GM19455 (cell line): ENCODE data around the gene MRNIP.

Experiments
- ATAC-seq: cut with Tn5 transposase; IDR thresholded peaks from one replicate; pipeline ENCODE4 v1.9.1; 2021; ENCODE audit not compliant: unreplicated experiment

MRNIP gene

DNA sequence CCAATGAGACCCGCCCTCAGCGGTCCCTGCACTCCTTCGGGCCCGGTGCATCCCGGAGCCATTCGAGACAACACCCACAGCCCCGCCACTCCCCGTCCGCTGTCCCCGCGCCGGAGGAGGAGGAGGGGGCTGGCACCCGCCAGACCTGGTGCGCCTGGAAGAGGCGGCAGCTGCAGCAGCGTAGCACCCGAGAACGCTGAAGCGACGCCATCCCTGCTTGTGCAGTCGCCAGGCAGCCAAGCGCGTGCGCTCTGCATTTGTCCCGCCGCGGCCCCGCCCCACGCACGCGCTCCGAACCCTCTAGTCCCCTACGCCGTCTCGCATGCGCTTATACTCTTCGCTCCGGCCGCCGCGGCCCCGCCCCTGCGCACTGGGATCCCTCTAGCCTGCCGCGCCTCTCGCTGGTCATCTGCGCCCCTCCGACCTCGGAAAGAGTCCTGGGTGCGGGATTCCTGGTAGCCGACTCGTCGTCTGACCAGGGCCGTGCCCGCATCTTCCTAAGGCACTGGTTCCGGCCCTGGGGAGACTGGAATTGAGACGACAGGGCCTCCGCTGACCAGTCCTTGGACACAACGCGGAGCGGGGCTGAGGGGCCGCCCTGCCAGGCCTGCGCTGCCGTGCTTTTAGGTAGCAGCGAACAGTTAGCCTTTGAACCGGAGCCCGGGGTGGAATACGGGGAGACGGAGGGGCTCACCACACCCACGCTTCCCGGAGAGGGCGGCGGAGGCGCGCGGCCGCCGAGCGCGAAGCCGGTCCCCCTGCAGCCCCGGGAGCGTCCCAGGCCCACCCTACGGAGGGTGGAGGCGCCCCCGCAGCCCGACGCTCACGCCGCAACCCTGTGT lies at the start of gene MRNIP:
Gene MRNIP, minus strand, starts transcription at position 232 of the 842 bp plus-strand sequence. Its CDS starts 21 bp downstream, at position 211.
- peak; percentile 98 for ATAC-seq

- peak; percentile 80 for ATAC-seq
These were observed 49.1 kb upstream of the MRNIP start, which contains the start of gene TBC1D9B for GRCh38 chr5:179907556-179908324. TSS of gene TBC1D9B (minus strand) at chr5:179907897. CDS start at chr5:179907821, 76 bp downstream.

DNA sequence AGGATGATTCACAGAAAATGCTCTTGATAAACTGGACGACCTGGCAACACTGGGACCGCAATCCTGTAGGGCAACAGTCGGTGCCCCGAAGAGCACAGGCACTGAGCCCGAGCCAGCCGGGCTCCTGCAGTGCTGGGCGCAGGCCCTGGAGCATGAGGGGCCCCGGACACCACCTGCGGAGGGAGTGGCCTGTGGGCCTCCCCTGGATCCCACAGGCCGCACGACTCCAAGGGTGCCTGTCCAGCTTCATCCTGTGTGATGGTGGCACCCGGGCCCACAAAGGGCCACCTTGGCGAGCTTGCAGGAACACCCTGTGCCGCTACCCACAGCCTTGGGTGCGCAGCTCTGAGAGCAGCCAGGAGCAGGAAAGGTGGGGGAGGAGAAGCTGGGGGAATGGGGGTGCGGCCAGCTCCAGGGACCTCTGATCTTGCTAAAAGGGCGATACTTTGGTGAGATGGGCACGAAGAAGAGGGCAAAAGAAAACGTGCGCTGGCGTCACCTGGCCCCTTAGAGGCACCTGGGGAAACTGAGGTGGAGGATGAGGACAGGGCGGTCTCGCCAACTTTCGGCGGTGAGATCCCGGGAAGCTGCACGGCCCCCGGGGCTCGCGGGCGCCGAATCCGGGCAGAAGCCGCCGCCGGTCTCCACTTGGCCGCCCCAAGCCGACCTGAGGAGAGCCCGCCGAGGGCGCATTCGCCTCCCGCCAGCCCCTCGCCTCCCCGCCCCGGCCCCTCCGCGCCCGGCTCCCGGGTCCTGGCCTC lies 48.4 kb upstream of the MRNIP start:
- peak; percentile 33 for ATAC-seq

GRCh38 chr5:179906294-179906794 lies 47.7 kb upstream of the MRNIP start:
- no peak for ATAC-seq

GRCh38 chr5:179905161-179905560 lies 46.5 kb upstream of the MRNIP start:
- no peak for ATAC-seq

DNA sequence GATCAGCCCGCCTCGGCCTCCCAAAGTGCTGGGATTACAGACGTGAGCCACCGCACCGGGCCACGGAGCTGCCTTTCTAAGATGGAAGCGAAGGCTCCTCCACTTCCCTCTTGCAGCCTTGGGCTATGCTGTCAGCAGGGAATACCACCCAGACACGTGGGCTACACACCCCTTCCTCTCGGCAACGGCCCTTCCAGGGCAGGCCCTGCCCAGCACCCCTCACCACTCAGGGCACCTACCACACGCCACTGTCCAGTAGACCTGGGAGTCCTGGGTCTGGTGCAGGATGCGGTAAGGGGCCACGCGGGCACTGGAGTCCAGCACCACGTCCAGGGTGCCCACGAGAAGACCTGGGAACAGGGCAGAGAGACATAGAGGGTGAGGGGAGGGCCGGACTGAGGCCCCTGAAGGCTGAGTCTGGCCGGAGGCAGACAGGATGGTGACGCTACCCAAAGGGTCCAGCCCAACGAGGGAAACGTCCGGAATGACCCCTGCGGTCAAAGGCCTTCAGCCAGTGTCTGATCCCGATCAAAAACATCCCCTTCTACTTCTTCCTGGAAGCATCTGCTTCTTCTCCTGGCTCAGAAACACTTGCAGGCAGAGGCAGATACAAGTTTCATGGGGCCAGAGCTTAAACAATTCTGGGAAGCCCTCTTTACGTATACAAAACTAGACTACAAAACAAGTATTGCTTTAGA lies 46.0 kb upstream of the MRNIP start:
- ATAC-seq: no peak

- no peak for ATAC-seq
These were observed 44.1 kb upstream of the MRNIP start for GRCh38 chr5:179902763-179903158.

DNA sequence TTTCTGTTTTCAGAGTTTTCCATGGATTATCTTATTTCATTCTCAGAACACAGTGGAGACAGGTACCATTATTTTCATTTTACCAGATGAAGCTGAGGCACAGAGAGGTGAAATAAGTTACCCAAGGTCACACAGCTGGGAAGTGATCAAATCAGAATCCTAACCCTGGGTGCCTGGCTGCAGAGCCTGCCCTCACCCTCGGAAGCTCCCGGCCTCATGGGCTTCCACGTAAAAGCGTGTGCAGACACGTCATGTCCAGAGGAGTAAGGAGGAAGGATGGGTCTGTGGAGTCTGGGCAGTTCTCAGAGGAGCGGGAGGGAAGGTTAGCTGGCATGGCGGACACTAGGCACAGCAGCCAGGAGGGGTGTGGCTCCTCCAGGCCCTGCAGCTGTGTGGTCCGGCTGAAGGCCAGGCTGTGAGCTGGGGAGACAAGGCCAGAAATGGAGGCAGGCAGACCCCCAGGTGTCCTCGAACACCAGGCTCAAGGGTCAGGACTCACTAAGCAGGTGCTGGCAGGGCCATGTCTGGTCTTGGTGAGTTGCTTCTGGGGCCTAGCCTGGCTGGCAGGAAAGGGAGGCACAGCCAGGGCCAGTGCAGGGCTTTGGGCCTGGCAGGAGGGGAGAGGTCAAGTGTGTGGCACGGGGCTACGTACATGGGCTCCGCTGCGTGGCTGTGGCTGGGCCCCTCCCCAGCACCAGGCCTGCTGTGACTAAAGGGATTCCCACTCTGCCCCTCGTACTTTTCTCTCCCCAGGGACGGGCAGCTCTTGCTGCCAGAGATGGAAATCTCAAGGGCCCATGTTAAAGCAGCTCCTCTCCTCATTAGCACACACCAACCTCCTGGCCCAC lies 43.5 kb upstream of the MRNIP start:
- no peak for ATAC-seq

- ATAC-seq: no peak
These were observed 42.8 kb upstream of the MRNIP start for GRCh38 chr5:179901462-179901861.

GRCh38 chr5:179900711-179901110 lies 42.1 kb upstream of the MRNIP start:
- no peak for ATAC-seq

GRCh38 chr5:179900206-179900605 lies 41.6 kb upstream of the MRNIP start:
- no peak for ATAC-seq

- ATAC-seq: no peak
These were observed 37.2 kb upstream of the MRNIP start for GRCh38 chr5:179895861-179896260.

DNA sequence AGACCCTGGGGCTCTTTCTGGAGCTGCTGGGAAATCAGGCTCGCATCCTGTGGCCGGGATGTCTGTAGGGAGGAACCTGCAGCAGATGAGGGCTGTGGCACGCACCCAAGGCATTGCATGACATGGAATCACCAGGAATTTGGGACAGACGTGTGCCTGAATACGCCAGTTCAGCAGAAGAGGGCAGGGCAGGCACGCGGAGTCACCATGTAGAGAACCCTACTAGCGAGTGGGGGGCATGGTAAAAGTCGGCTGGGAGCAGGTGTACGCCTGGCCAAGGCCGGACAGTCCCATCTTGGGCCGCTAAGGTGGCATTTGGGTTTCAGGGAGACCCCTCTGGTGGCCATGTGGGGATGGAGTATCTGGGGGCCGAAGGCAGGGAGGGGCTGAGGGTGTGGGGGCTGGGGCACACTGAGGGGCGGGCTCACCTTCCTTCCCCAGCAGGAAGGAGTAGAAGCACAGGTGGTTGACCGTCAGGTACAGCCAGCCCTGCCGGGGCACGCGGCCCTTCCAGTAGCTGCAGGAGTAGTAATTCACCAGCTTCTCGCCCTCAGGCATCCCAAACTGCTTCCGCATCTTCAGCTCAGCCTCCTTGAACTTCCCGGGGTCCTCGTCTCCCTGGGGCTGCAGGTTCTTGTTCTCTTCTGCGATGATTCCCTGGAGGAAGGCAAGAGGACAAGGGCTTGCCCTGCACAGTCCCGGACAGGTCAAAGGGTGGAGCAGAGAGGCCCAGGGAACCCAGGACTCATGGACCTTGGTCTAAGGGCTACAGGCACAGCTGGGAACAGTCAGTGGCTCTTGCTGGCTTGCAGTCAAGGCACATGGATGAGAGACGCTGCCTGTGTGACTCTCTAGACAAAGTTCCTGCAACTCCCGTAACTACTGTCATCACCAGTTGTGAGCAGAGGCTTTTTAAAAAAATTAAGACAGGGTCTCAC lies 35.6 kb upstream of the MRNIP start:
- ATAC-seq: no peak

- no peak for ATAC-seq
These were observed 34.7 kb upstream of the MRNIP start for GRCh38 chr5:179893076-179893957.

DNA sequence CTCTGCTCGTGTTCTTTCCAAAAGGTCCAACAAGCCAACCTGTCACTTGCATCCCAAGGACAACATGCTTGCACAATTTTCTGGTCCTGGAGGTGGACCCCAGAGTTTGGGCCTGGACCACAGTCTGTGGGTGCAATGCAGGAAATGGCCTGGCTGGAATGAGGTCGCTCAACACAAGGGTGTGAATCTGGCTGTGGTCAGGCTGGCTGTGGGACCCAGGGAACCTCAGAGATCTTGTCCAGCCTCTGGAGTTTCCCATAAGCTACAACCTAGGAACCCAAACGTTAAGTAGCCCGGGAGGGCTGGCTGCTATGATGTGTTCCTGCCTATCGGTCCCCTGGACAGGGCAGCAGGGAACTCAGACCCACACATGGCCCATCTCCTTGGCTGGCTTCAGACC lies 33.6 kb upstream of the MRNIP start:
- no peak for ATAC-seq

DNA sequence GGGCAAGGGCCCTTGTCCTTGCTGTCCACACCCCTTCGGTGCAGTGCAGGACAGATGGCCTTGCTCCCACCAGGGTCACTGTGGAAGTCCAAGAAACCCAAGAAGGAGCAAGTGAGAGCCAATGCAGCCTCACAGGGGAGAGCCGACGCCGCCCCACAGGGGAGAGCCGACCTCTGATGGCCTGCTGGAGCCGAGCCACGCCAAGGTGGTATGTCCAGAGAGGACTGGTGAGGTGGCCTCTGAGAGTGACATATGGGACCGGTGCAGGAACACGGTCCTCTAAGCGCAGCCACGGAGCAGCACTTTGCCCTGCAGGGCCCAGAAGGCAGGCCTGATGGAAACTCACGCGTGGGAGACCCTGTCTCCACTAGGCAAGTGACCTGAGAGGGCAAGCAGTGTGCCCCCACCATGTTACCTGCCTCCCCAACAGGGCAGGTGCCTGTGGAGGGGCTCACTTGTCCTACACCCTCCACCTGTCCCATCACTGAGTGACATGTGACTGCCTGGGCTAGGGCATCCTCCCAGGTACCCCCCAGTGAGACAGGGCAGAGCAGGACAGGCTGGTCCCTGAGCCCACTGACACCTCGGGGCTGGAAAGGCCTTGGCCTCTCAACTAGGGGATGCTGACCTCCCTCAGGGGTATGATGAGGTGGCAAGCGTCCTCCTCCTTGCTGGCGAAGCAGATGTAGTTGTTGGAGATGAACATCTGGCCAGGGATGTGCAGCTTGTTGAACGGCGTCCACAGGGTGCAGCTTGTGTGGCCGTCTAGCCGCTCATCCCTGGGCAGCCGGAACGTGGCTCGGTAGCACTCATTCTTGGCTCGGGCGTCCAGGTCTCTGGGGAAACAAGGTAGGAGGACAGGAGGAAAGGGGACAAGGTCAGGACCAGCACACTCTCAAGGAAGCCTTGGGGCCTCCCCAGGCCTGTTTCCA lies 32.4 kb upstream of the MRNIP start:
- no peak for ATAC-seq
